Nephron progenitor cell (in vitro differentiated cells): ENCODE measurements around the gene RNASE4.
"Not testable (repeated sequence)": the region's sequence is repeated elsewhere in the genome, so short reads cannot be mapped to it uniquely, and the experiment has no call there.

Experiments
- DNase-seq: peaks from one replicate; pipeline ENCODE4 v3.0.0; 2021
- H3K27ac Mint-ChIP-seq: 2 replicates; pipeline ENCODE4 v1.8.0; 2021; ENCODE audit warnings: mild to moderate bottlenecking, moderate library complexity, mixed read lengths
- H3K27me3 Mint-ChIP-seq: 2 replicates; pipeline ENCODE4 v1.8.0; 2021; ENCODE audit warnings: mild to moderate bottlenecking, low read depth, mixed read lengths; ENCODE audit not compliant: poor library complexity
- H3K36me3 Mint-ChIP-seq: 2 replicates; pipeline ENCODE4 v1.8.0; 2021; ENCODE audit warnings: low read depth, mixed read lengths
- H3K4me1 Mint-ChIP-seq: 2 replicates; pipeline ENCODE4 v1.8.0; 2021; ENCODE audit warnings: mixed read lengths
- H3K4me3 Mint-ChIP-seq: 2 replicates; pipeline ENCODE4 v1.8.0; 2021; ENCODE audit warnings: mild to moderate bottlenecking, moderate library complexity, mixed read lengths
- H3K9me3 Mint-ChIP-seq: 2 replicates; pipeline ENCODE4 v1.8.0; 2021; ENCODE audit warnings: mild to moderate bottlenecking, moderate library complexity, mixed read lengths
- CTCF ChIP-seq: fragments of 200-600 bp; sonication (generic); IDR thresholded peaks from 2 replicates; pipeline ENCODE4 v1.5.0; 2021; ENCODE audit warnings: antibody characterized with exemption

Gene RNASE4

GRCh38 chr14:20714593-20715250, 30.4 kb downstream of the RNASE4 start:
- no peak overlapping the region for H3K4me3 Mint-ChIP-seq
- DNase-seq: no peak
- H3K27ac Mint-ChIP-seq: no peak overlapping the region
- H3K4me1 Mint-ChIP-seq: peaks cover 5% of the 10 kb centered on the region
- TF ChIP-seq CTCF: no peak
- peaks cover 11% of the 10 kb centered on the region for H3K9me3 Mint-ChIP-seq
- H3K27me3 Mint-ChIP-seq: peaks cover 4% of the 10 kb centered on the region
- peaks cover 5% of the 10 kb centered on the region for H3K36me3 Mint-ChIP-seq

GRCh38 chr14:20719777-20720176, 35.4 kb downstream of the RNASE4 start:
- DNase-seq: no peak
- Mint-ChIP-seq H3K9me3 (peaks cover 15% of the 10 kb centered on the region), H3K4me3 (no peak overlapping the region), H3K27ac (no peak overlapping the region), H3K27me3 (no peaks in the 10 kb centered on the region), H3K4me1 (no peaks in the 10 kb centered on the region), H3K36me3 (peaks cover 5% of the 10 kb centered on the region)
- no peak for TF ChIP-seq CTCF

GRCh38 chr14:20720741-20721140, 36.4 kb downstream of the RNASE4 start:
- Mint-ChIP-seq H3K4me1 (no peaks in the 10 kb centered on the region), H3K27me3 (no peaks in the 10 kb centered on the region), H3K36me3 (no peaks in the 10 kb centered on the region), H3K27ac (no peak overlapping the region), H3K4me3 (no peak overlapping the region), H3K9me3 (peaks cover 11% of the 10 kb centered on the region)
- DNase-seq: no peak
- no peak for TF ChIP-seq CTCF

- TF ChIP-seq CTCF: no peak
- Mint-ChIP-seq H3K36me3 (no peaks in the 10 kb centered on the region), H3K27ac (no peak overlapping the region), H3K4me3 (no peak overlapping the region), H3K27me3 (no peaks in the 10 kb centered on the region), H3K9me3 (peaks cover 7% of the 10 kb centered on the region), H3K4me1 (no peaks in the 10 kb centered on the region)
- no peak for DNase-seq
Measured at GRCh38 chr14:20722016-20722415, 37.7 kb downstream of the RNASE4 start.

GRCh38 chr14:20723488-20723887, 39.1 kb downstream of the RNASE4 start:
- no peak for TF ChIP-seq CTCF
- no peak for DNase-seq
- no peak overlapping the region for H3K27ac Mint-ChIP-seq

GRCh38 chr14:20726121-20726520, 41.8 kb downstream of the RNASE4 start:
- H3K9me3 Mint-ChIP-seq, H3K27me3 Mint-ChIP-seq, H3K4me1 Mint-ChIP-seq: not testable (repeated sequence)

More at GRCh38 chr14:20723488-20723887, 39.1 kb downstream of the RNASE4 start:
- H3K4me1 Mint-ChIP-seq: no peaks in the 10 kb centered on the region
- H3K4me3 Mint-ChIP-seq: no peak overlapping the region
- peaks cover 4% of the 10 kb centered on the region for H3K9me3 Mint-ChIP-seq
- H3K36me3 Mint-ChIP-seq: no peaks in the 10 kb centered on the region
- peaks cover 4% of the 10 kb centered on the region for H3K27me3 Mint-ChIP-seq

More at GRCh38 chr14:20726121-20726520, 41.8 kb downstream of the RNASE4 start:
- not testable (repeated sequence) for H3K36me3 Mint-ChIP-seq, DNase-seq, H3K4me3 Mint-ChIP-seq, H3K27ac Mint-ChIP-seq
